HFF-Myc (cell line): ENCODE data around the gene ATG2B.

ENCODE experiments used
- DNase-seq: peaks from one replicate; pipeline ENCODE4 v3.0.0-alpha.2; 2011; ENCODE audit warnings: low read depth; ENCODE audit errors: extremely low read depth
- H3K4me3 ChIP-seq: replicated peaks from 2 replicates; pipeline ENCODE4 v1.5.1; 2011; ENCODE audit warnings: low read depth, mild to moderate bottlenecking, control low read depth, low read length
- CTCF ChIP-seq: IDR thresholded peaks from 2 replicates; pipeline ENCODE4 v1.5.1; 2012; ENCODE audit warnings: mild to moderate bottlenecking, low read depth, low read length, control low read depth; ENCODE audit errors: missing control alignments

ATG2B gene

GRCh38 chr14:96270565-96271420 lies 92.3 kb downstream of the ATG2B start:
- TF ChIP-seq CTCF = no peak
- no peak overlapping the region for H3K4me3 ChIP-seq
- DNase-seq = no peak

- TF ChIP-seq CTCF = no peak
- DNase-seq = no peak
Observed at GRCh38 chr14:96269359-96269710, 93.8 kb downstream of the ATG2B start.

GRCh38 chr14:96268431-96269358 lies 94.4 kb downstream of the ATG2B start:
- DNase-seq = peak; percentile 87
- TF ChIP-seq CTCF = no peak
- H3K4me3 ChIP-seq = no peak overlapping the region

More at GRCh38 chr14:96269359-96269710, 93.8 kb downstream of the ATG2B start:
- H3K4me3 ChIP-seq = no peak overlapping the region

- TF ChIP-seq CTCF = no peak
- H3K4me3 ChIP-seq = no peak overlapping the region
- no peak for DNase-seq
Observed at GRCh38 chr14:96267916-96268315, 95.2 kb downstream of the ATG2B start.

GRCh38 chr14:96267336-96267735 lies 95.8 kb downstream of the ATG2B start:
- TF ChIP-seq CTCF = no peak
- peak; percentile 93 for DNase-seq
- H3K4me3 ChIP-seq = no peak overlapping the region

- DNase-seq = no peak
Observed at GRCh38 chr14:96265383-96266095, 97.6 kb downstream of the ATG2B start.

More at GRCh38 chr14:96265383-96266095, 97.6 kb downstream of the ATG2B start:
- no peak for TF ChIP-seq CTCF
- H3K4me3 ChIP-seq = no peak overlapping the region
